Body of pancreas (tissue), 4 donors: ENCODE results near the gene ISM1.

ENCODE experiments used
- CTCF ChIP-seq, 7 experiments: fragments of 450-650 bp in 4 of 7; fragments of 200-600 bp in 3 of 7; sonication (generic) in 3 of 7; IDR thresholded peaks; one replicate each; pipeline ENCODE4 v1.5.1; 2016 to 2019; ENCODE audit warnings: antibody characterized with exemption in 7 of 7
- POLR2A ChIP-seq, 3 donors: fragments of 450-650 bp; IDR thresholded peaks; one replicate each; pipeline ENCODE4 v1.6.1; 2016; ENCODE audit warnings: antibody characterized with exemption in 3 of 3, mild to moderate bottlenecking in 2 of 3

GRCh38 chr20:13302647-13303450 lies 81.8 kb downstream of the ISM1 start:
- no peak for TF ChIP-seq POLR2A (IDR thresholded peaks at IDR 0.05)
- TF ChIP-seq CTCF (IDR thresholded peaks at IDR 0.05), result peak in 6 of 7 experiments; percentile 32 to 52 (median 44)
